ENCODE results near the gene SYT3. TPM values are rescaled to one million over a fixed set of nuclear protein-coding genes. Genes with fewer than 3 reads are reported as not detected.

Gene SYT3
- total RNA-seq, 1 experiment from 2014 or later, result not detected

Other genes with a start within 250 kb of the SYT3 start
- not detected for gene SPIB, start 220.9 kb downstream of the SYT3 start, total RNA-seq (2021; ENCODE audit: unreplicated experiment)
- 0.18 TPM for gene MYBPC2, start 207.0 kb downstream of the SYT3 start, total RNA-seq (2021; ENCODE audit: unreplicated experiment)
- 66.7 TPM for gene EMC10, start 163.4 kb downstream of the SYT3 start, total RNA-seq (2021; ENCODE audit: unreplicated experiment)
- gene GARIN5A, start 163.0 kb downstream of the SYT3 start, total RNA-seq (2021; ENCODE audit: unreplicated experiment), result 2.0 TPM
- 51.8 TPM for gene JOSD2, start 128.7 kb downstream of the SYT3 start, total RNA-seq (2021; ENCODE audit: unreplicated experiment)
- gene ASPDH, start 126.0 kb downstream of the SYT3 start, total RNA-seq (2021; ENCODE audit: unreplicated experiment), result not detected
- gene LRRC4B, start 71.4 kb downstream of the SYT3 start, total RNA-seq (2021; ENCODE audit: unreplicated experiment), result 0.57 TPM
- 0.98 TPM for gene C19orf81, start 9.6 kb upstream of the SYT3 start, total RNA-seq (2021; ENCODE audit: unreplicated experiment)
- gene SHANK1, start 79.9 kb upstream of the SYT3 start, total RNA-seq (2021; ENCODE audit: unreplicated experiment), result not detected
- gene CLEC11A, start 83.5 kb upstream of the SYT3 start, total RNA-seq (2021; ENCODE audit: unreplicated experiment), result not detected
- not detected for gene GPR32, start 130.6 kb upstream of the SYT3 start, total RNA-seq (2021; ENCODE audit: unreplicated experiment)
- gene ACP4, start 150.5 kb upstream of the SYT3 start, total RNA-seq (2021; ENCODE audit: unreplicated experiment), result not detected
- 0.31 TPM for gene KLK1, start 183.9 kb upstream of the SYT3 start, total RNA-seq (2021; ENCODE audit: unreplicated experiment)
- gene KLK15, start 193.7 kb upstream of the SYT3 start, total RNA-seq (2021; ENCODE audit: unreplicated experiment), result not detected
- gene KLK3, start 215.0 kb upstream of the SYT3 start, total RNA-seq (2021; ENCODE audit: unreplicated experiment), result not detected
- gene KLK2, start 233.6 kb upstream of the SYT3 start, total RNA-seq (2021; ENCODE audit: unreplicated experiment), result not detected